B cell (primary cell): ENCODE results near the gene PRKCA. TPM values are rescaled to one million over a fixed set of nuclear protein-coding genes. Genes with fewer than 3 reads are reported as not detected.

Experiments used
- ATAC-seq: fragments of 200-7000 bp; cut with Tn5 transposase; one replicate; pipeline ENCODE4 v1.10.0; 2021; ENCODE audit warnings: low read depth, mild to moderate bottlenecking, moderate number of reproducible peaks, moderate library complexity
- CTCF ChIA-PET: fragments of 350-600 bp; sonication (Branson Sonifier 250); formaldehyde crosslinking; loops from one replicate; lab custom pipeline; 2021; ENCODE audit warnings: antibody characterized with exemption, inconsistent platforms; lab: Charles Lee
- POLR2A ChIA-PET: fragments of 350-600 bp; sonication (Branson Sonifier 250); formaldehyde crosslinking; loops from one replicate; lab custom pipeline; 2021; ENCODE audit warnings: antibody characterized with exemption; lab: Charles Lee
- DNase-seq: peaks from one replicate; pipeline ENCODE4 v3.0.0; 2013
- H2AFZ ChIP-seq: 2 replicates; pipeline ENCODE4 v1.6.1; 2012; ENCODE audit warnings: mild to moderate bottlenecking, low read depth, low read length; ENCODE audit not compliant: insufficient read depth, poor library complexity, severe bottlenecking
- H3K27ac ChIP-seq, 2 donors: 1 replicate in 1 of 2; 2 replicates in 1 of 2; pipeline ENCODE4 v1.5.1; 2012 to 2013; ENCODE audit warnings: low read length in 2 of 2, mild to moderate bottlenecking in 2 of 2, moderate library complexity in 1 of 2
- H3K27me3 ChIP-seq, 4 experiments: fragments of 200-600 bp in 1 of 4; sonication (generic) in 1 of 4; replicated peaks in 1 of 4; 1 replicate in 2 of 4; 2 replicates in 2 of 4; pipeline versions ENCODE4 v1.6.1 to v1.7.0; 2013 to 2016; ENCODE audit warnings: low read length in 3 of 4, mild to moderate bottlenecking in 2 of 4, mixed read lengths in 1 of 4, moderate library complexity in 1 of 4; ENCODE audit not compliant: insufficient read depth in 4 of 4, control insufficient read depth in 3 of 4; ENCODE audit errors: control extremely low read depth in 1 of 4
- H3K36me3 ChIP-seq, 2 experiments: replicated peaks in 1 of 2; 1 replicate in 1 of 2; 2 replicates in 1 of 2; pipeline versions ENCODE4 v1.6.1 to v1.7.1; 2013; ENCODE audit warnings: low read length in 1 of 2; ENCODE audit not compliant: insufficient read depth in 2 of 2, control insufficient read depth in 1 of 2; ENCODE audit errors: control extremely low read depth in 1 of 2, extremely low read depth in 1 of 2
- H3K4me1 ChIP-seq, 2 donors: fragments of 200-600 bp in 1 of 2; sonication (generic) in 1 of 2; 1 replicate in 1 of 2; 2 replicates in 1 of 2; pipeline versions ENCODE4 v1.5.1 to v1.6.1; 2013 to 2017; ENCODE audit warnings: low read length in 2 of 2; ENCODE audit not compliant: control insufficient read depth in 2 of 2, insufficient read depth in 2 of 2
- H3K4me2 ChIP-seq: replicated peaks from 2 replicates; pipeline ENCODE3; 2012; ENCODE audit warnings: mild to moderate bottlenecking, low read depth, low read length; ENCODE audit not compliant: poor library complexity, severe bottlenecking
- H3K4me3 ChIP-seq, 5 experiments: fragments of 200-600 bp in 1 of 5; sonication (generic) in 1 of 5; 1 replicate in 3 of 5; 2 replicates in 2 of 5; pipeline versions ENCODE4 v1.5.1 to v1.7.0; 2011 to 2016; ENCODE audit warnings: low read length in 4 of 5, mild to moderate bottlenecking in 4 of 5, low read depth in 2 of 5, control low read depth in 1 of 5, moderate library complexity in 1 of 5; ENCODE audit not compliant: insufficient read depth in 1 of 5; ENCODE audit errors: control extremely low read depth in 1 of 5, extremely low read depth in 1 of 5
- H3K79me2 ChIP-seq: fragments of 200-600 bp; sonication (generic); one replicate; pipeline ENCODE4 v1.6.0; 2016; ENCODE audit warnings: low read length; ENCODE audit not compliant: control insufficient read depth, insufficient read depth
- H3K9ac ChIP-seq: fragments of 200-600 bp; sonication (generic); 2 replicates; pipeline ENCODE4 v1.6.1; 2017; ENCODE audit warnings: mild to moderate bottlenecking, low read length, moderate library complexity
- H3K9me3 ChIP-seq, 3 donors: one replicate each; pipeline versions ENCODE4 v1.6.1 to v1.7.1; 2013; ENCODE audit warnings: low read length in 2 of 3; ENCODE audit not compliant: control insufficient read depth in 2 of 3, insufficient read depth in 1 of 3; ENCODE audit errors: control extremely low read depth in 1 of 3
- H4K20me1 ChIP-seq: 2 replicates; pipeline ENCODE4 v1.6.0; 2012; ENCODE audit warnings: mild to moderate bottlenecking, low read length; ENCODE audit not compliant: insufficient read depth, control insufficient read depth, poor library complexity, severe bottlenecking
- H3K27ac Mint-ChIP-seq: one replicate; pipeline ENCODE4 v1.8.0; 2021; ENCODE audit warnings: mixed read lengths
- H3K27me3 Mint-ChIP-seq: one replicate; pipeline ENCODE4 v1.8.0; 2021; ENCODE audit warnings: mixed read lengths
- H3K4me1 Mint-ChIP-seq: one replicate; pipeline ENCODE4 v1.8.0; 2021; ENCODE audit warnings: mixed read lengths
- H3K4me3 Mint-ChIP-seq: one replicate; pipeline ENCODE4 v1.8.0; 2021; ENCODE audit warnings: mixed read lengths
- H3K9me3 Mint-ChIP-seq: one replicate; pipeline ENCODE4 v1.8.0; 2022; ENCODE audit warnings: mixed read lengths; ENCODE audit not compliant: insufficient read depth
- EZH2 ChIP-seq: IDR thresholded peaks from 2 replicates; pipeline ENCODE4 v1.6.1; 2012; ENCODE audit warnings: borderline replicate concordance, low read depth, mild to moderate bottlenecking, moderate library complexity, low read length; ENCODE audit not compliant: insufficient read depth, poor library complexity, severe bottlenecking
- WGBS: methylation state at CpG from one replicate; pipeline ENCODE4 v1.1.5; 2013; ENCODE audit warnings: missing lambda C conversion rate; ENCODE audit not compliant: insufficient coverage; 5-methylcytosine and 5-hydroxymethylcytosine counted together
- intact Hi-C: fragments of 100-400 bp; cut with micrococcal nuclease; formaldehyde crosslinking; loops from one replicate; pipeline ENCODE4 v1.10.0; 2022
- polyA plus RNA-seq: library from polyadenylated mRNA; depleted of rRNA; stranded (reverse); fragments of >200 nt; gene quantifications from 2 replicates; pipeline ENCODE4 v1.2.3, GENCODE V29; 2012
- total RNA-seq, 2 donors: library from RNA; stranded (reverse); fragments of 120-200 nt in 1 of 2; gene quantifications; 1 replicate in 1 of 2; 2 replicates in 1 of 2; pipeline versions ENCODE4 v1.2.3 to v1.2.4, GENCODE V29; 2013 to 2022
- TF ChIP-seq, protein P1 (sequence below): fragments of 200-600 bp; IDR thresholded peaks from one replicate; pipeline ENCODE4 v1.8.0; 2022; ENCODE audit warnings: antibody characterized with exemption, mild to moderate bottlenecking

The PRKCA gene
- total and polyA plus RNA-seq, 2 donors (not counting 1 experiment from before 2014, with no cell fraction given), result 0.33 to 7.7 TPM

GRCh38 chr17:66633317-66633965, 331.0 kb downstream of the PRKCA start:
- TF ChIP-seq, protein P1, sequence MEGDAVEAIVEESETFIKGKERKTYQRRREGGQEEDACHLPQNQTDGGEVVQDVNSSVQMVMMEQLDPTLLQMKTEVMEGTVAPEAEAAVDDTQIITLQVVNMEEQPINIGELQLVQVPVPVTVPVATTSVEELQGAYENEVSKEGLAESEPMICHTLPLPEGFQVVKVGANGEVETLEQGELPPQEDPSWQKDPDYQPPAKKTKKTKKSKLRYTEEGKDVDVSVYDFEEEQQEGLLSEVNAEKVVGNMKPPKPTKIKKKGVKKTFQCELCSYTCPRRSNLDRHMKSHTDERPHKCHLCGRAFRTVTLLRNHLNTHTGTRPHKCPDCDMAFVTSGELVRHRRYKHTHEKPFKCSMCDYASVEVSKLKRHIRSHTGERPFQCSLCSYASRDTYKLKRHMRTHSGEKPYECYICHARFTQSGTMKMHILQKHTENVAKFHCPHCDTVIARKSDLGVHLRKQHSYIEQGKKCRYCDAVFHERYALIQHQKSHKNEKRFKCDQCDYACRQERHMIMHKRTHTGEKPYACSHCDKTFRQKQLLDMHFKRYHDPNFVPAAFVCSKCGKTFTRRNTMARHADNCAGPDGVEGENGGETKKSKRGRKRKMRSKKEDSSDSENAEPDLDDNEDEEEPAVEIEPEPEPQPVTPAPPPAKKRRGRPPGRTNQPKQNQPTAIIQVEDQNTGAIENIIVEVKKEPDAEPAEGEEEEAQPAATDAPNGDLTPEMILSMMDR, result no peak
- no peak for TF ChIP-seq EZH2
- Mint-ChIP-seq H3K27ac (no peak overlapping the region), H3K27me3 (no peaks in the 10 kb centered on the region), H3K4me3 (no peak overlapping the region), H3K4me1 (no peaks in the 10 kb centered on the region), H3K9me3 (no peaks in the 10 kb centered on the region)
- POLR2A ChIA-PET, result no interaction called here
- no peak overlapping the region for H3K4me3 ChIP-seq
- WGBS, result 100% methylated on average over 1 of the region's 3 CpGs
- no peak for DNase-seq
- no peaks in the 10 kb centered on the region for H3K36me3 ChIP-seq
- H3K79me2 ChIP-seq, result no peaks in the 10 kb centered on the region
- H2AFZ ChIP-seq, result no peak overlapping the region
- no peaks in the 10 kb centered on the region for H3K9me3 ChIP-seq
- H3K4me2 ChIP-seq, result no peak overlapping the region
- H3K27ac ChIP-seq, result no peak overlapping the region
- CTCF ChIA-PET, result no interaction called here
- H3K9ac ChIP-seq, result no peak overlapping the region
- H3K27me3 ChIP-seq, result no peaks in the 10 kb centered on the region
- ATAC-seq, result no peak
- no peaks in the 10 kb centered on the region for H3K4me1 ChIP-seq
- no peaks in the 10 kb centered on the region for H4K20me1 ChIP-seq
- intact Hi-C loops, result no loop called here

DNA sequence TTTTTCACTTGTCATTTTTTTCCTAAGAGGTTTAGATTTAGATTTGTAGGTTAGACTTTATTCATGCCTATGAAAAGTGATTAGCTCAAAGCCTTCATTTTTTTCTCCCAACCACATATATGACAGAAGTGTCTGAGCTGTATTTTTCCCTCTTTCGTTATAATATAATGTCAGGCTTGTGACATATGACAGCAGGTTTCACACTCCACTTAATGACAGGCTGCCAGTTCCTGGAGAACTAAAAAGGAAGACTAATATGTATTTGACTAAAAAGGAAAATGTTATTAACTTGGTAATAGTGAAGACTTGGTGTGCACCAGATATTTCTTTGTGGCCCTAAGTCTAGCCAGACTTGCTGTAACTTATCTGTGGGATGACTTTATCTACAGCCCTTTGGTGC, 331.8 kb downstream of the PRKCA start:
- TF ChIP-seq, protein P1, result no peak
- TF ChIP-seq EZH2, result no peak
- Mint-ChIP-seq H3K4me3 (no peak overlapping the region), H3K27ac (no peak overlapping the region), H3K4me1 (no peaks in the 10 kb centered on the region), H3K9me3 (no peaks in the 10 kb centered on the region), H3K27me3 (no peaks in the 10 kb centered on the region)
- no peaks in the 10 kb centered on the region for H3K36me3 ChIP-seq
- H3K4me3 ChIP-seq, result no peak overlapping the region
- no peaks in the 10 kb centered on the region for H4K20me1 ChIP-seq
- ATAC-seq, result no peak
- H3K4me1 ChIP-seq, result no peaks in the 10 kb centered on the region
- no peak overlapping the region for H3K4me2 ChIP-seq
- no CpG with 5 or more reads among the region's 1 CpG for WGBS
- H3K27me3 ChIP-seq, result no peaks in the 10 kb centered on the region
- H3K79me2 ChIP-seq, result no peaks in the 10 kb centered on the region
- no peak overlapping the region for H3K9ac ChIP-seq
- no peak for DNase-seq
- ChIA-PET POLR2A (no interaction called here), CTCF (no interaction called here)
- no peaks in the 10 kb centered on the region for H3K9me3 ChIP-seq
- no peak overlapping the region for H3K27ac ChIP-seq
- intact Hi-C loops, result no loop called here
- H2AFZ ChIP-seq, result no peak overlapping the region
